ACC112 (cell line): ENCODE measurements around the gene MAPK9.

ENCODE experiments used
- H2AFZ ChIP-seq: fragments of 200-600 bp; sonication (generic); one replicate; pipeline ENCODE4 v1.6.0; 2017; ENCODE audit warnings: antibody characterized with exemption, low read length; ENCODE audit not compliant: unreplicated experiment
- H3K27ac ChIP-seq: fragments of 200-600 bp; sonication (generic); 2 replicates; pipeline ENCODE4 v1.5.1; 2014; ENCODE audit warnings: low read depth, mild to moderate bottlenecking, antibody characterized with exemption, low read length, moderate library complexity
- H3K27me3 ChIP-seq: fragments of 200-600 bp; sonication (generic); 2 replicates; pipeline ENCODE4 v1.6.1; 2014; ENCODE audit warnings: mild to moderate bottlenecking, antibody characterized with exemption, low read length, moderate library complexity, mixed read lengths; ENCODE audit not compliant: insufficient read depth
- H3K36me3 ChIP-seq: fragments of 200-600 bp; sonication (generic); 2 replicates; pipeline ENCODE4 v1.6.1; 2016; ENCODE audit warnings: mild to moderate bottlenecking, antibody characterized with exemption, low read length, moderate library complexity, mixed read lengths; ENCODE audit not compliant: insufficient read depth
- H3K4me1 ChIP-seq: fragments of 200-600 bp; sonication (generic); one replicate; pipeline ENCODE4 v1.6.1; 2016; ENCODE audit warnings: low read length, mixed read lengths; ENCODE audit not compliant: insufficient read depth, unreplicated experiment, control insufficient read depth
- H3K4me3 ChIP-seq: fragments of 200-600 bp; sonication (generic); 2 replicates; pipeline ENCODE4 v1.5.1; 2014; ENCODE audit warnings: mild to moderate bottlenecking, low read depth, low read length
- H3K79me2 ChIP-seq: fragments of 200-600 bp; sonication (generic); one replicate; pipeline ENCODE4 v1.6.0; 2016; ENCODE audit warnings: low read length; ENCODE audit not compliant: control insufficient read depth, unreplicated experiment, insufficient read depth

MAPK9 gene

DNA sequence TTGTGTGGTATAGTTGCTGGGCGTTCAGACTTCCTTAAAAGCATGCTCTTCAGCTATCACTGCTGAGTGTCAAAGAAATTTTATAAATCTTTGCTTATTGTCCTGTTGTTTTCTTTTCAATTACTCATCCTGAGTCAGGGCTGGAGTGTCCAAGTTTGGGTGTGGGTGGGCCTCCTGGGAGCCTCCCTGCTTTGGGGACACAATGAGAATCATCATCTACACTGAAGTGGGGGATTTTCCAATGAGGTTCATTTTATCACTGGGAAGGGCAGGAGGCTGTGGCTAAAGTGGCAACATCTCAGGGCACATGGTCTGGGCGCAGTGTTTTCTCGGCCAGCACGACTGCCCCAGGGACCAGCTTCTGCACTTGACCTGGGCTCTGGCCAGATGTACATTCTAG is 41.8 kb upstream of the MAPK9 start:
- Histone ChIP-seq H3K4me3 (no peak overlapping the region; the same call in 1 of the 2 replicates), H3K27ac (peak overlapping the region; percentile 96), H3K4me1 (peaks cover 67% of the 10 kb centered on the region), H2AFZ (no peak overlapping the region), H3K27me3 (no peaks in the 10 kb centered on the region), H3K79me2 (peaks cover under 1% of the 10 kb centered on the region), H3K36me3 (peaks cover 21% of the 10 kb centered on the region; the same call in 1 of the 2 replicates)

DNA sequence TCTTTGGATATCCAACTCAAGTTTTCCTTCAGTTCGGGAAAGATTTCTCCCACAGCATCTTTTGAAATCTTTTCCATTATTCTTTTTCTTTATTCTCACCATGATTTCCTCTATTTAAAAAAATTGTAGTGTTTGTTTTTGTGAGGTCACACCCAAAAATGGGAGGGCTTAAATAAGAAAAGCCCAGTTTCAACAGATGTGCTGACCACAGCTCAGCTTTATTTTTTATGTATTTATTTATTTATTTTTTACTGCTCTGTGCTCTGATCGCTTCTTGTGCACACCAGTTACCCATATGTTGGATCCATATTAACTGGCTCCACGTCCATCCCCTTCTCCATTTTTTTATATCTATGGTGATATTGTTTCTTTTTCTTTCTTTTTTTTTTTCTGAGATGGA is 41.0 kb upstream of the MAPK9 start:
- Histone ChIP-seq H3K27ac (peak overlapping the region; percentile 96), H3K4me1 (peaks cover 63% of the 10 kb centered on the region), H3K27me3 (no peaks in the 10 kb centered on the region), H2AFZ (no peak overlapping the region), H3K79me2 (no peaks in the 10 kb centered on the region), H3K36me3 (peaks cover 25% of the 10 kb centered on the region; the same call in 1 of the 2 replicates), H3K4me3 (no peak overlapping the region)

DNA sequence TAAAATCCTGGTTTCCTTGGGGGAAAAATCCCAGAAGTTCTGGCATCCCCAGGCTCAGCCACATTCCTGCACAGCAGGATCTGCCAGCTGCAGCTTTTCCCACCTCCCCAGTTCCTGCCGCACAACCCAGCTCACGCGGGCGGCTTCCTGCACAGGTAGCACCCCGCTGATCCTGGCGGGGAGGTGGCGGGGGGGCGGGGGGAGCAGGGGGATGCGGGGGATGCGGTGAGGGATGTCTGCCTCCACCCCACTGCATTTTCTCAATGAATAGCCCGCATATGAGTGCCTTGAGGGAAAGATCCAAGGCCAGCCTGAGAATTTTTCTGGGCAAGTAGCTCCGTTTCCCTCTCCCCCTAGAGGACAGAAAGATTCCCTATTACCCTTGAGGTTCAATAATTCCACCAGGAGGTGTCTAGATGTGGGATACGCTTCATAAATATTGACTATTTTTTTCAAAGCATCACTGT is 40.2 kb upstream of the MAPK9 start:
- no peak overlapping the region for H2AFZ ChIP-seq
- peak overlapping the region; percentile 46; the same call in 1 of the 2 replicates for H3K4me3 ChIP-seq

DNA sequence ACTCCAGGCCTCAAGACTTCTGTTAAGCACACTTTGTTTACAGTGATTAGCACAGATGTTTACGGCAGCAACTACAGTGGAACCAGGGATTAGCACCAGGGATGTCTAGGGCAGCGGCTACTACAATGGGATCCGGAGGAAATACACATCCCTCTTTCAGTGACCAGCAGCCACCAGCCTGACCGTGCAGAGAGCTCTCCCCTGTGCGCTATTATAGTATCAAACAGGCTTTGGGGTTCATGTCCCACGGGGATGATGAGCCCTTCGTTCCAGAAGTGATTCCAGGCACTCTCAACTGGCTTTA is 39.7 kb upstream of the MAPK9 start:
- H3K27me3 ChIP-seq = no peaks in the 10 kb centered on the region
- H3K4me1 ChIP-seq = peaks cover 60% of the 10 kb centered on the region
- H3K4me3 ChIP-seq = peak overlapping the region; percentile 46
- peaks cover 26% of the 10 kb centered on the region for H3K36me3 ChIP-seq
- no peak overlapping the region for H2AFZ ChIP-seq
- no peaks in the 10 kb centered on the region for H3K79me2 ChIP-seq
- peak overlapping the region; percentile 96 for H3K27ac ChIP-seq

More for the DNA sequence above, 40.2 kb upstream of the MAPK9 start:
- Histone ChIP-seq H3K27ac (peak overlapping the region; percentile 96), H3K36me3 (peaks cover 25% of the 10 kb centered on the region; the same call in 1 of the 2 replicates), H3K27me3 (no peaks in the 10 kb centered on the region), H3K79me2 (no peaks in the 10 kb centered on the region), H3K4me1 (peaks cover 60% of the 10 kb centered on the region)

DNA sequence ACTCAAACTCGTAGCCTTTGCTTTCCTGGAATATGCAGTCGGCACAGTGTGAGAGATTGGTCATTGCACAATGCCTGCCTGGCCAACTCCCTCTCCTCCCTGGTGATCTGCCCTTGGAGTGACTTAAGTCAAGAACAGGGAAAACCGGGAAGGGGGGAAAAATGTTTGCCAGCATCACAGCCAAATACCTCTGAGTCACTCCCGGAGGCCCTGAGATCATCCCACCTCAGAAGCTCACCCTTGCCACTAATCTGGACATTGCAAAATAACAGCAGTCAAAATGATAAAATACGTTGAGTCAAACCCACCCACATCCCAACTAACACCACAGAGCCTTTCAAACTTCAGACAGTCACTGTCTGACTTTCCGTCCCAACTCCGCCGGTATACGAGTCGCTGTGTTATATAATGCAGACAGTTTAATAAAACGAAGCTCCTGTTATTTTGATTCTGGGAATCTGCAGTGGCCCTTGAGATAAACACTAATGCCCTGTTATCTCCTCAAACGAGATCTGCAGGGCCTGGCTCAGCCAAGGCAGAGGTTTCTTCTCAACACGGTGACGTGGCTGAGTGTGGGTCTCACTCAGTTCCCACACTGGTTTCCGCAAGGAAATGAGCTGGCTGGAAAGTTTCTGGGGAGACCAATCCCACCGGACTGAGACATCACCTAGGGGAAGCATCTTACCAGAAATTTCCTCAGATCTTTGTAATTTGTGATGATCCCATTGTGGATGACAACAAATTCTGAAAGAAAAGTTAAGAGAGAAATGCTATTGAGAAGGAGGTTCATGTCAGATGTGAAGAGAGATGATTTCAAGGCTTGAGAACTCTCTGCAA is 39.1 kb upstream of the MAPK9 start:
- Histone ChIP-seq H3K79me2 (no peaks in the 10 kb centered on the region), H3K27me3 (no peaks in the 10 kb centered on the region), H3K4me1 (peaks cover 60% of the 10 kb centered on the region), H3K36me3 (peaks cover 26% of the 10 kb centered on the region), H3K27ac (peak overlapping the region; percentile 96), H2AFZ (no peak overlapping the region), H3K4me3 (peak overlapping the region; percentile 46)

GRCh38 chr5:180330270-180330648 is 38.4 kb upstream of the MAPK9 start:
- H3K27ac ChIP-seq = peak overlapping the region; percentile 96
- H3K27me3 ChIP-seq = no peaks in the 10 kb centered on the region
- no peak overlapping the region for H2AFZ ChIP-seq
- H3K36me3 ChIP-seq = peaks cover 21% of the 10 kb centered on the region
- peaks cover 60% of the 10 kb centered on the region for H3K4me1 ChIP-seq
- H3K4me3 ChIP-seq = peak overlapping the region; percentile 2; the same call in 1 of the 2 replicates
- H3K79me2 ChIP-seq = no peaks in the 10 kb centered on the region

- no peaks in the 10 kb centered on the region for H3K27me3 ChIP-seq
- H3K4me3 ChIP-seq = no peak overlapping the region
- no peaks in the 10 kb centered on the region for H3K79me2 ChIP-seq
- no peak overlapping the region for H2AFZ ChIP-seq
- peak overlapping the region; percentile 96 for H3K27ac ChIP-seq
- H3K36me3 ChIP-seq = peaks cover 18% of the 10 kb centered on the region
- peaks cover 59% of the 10 kb centered on the region for H3K4me1 ChIP-seq
Observed at GRCh38 chr5:180329606-180330269, 37.9 kb upstream of the MAPK9 start.

GRCh38 chr5:180329138-180329435 is 37.2 kb upstream of the MAPK9 start:
- Histone ChIP-seq H3K4me1 (peaks cover 59% of the 10 kb centered on the region), H3K4me3 (no peak overlapping the region), H3K27me3 (no peaks in the 10 kb centered on the region), H3K36me3 (peaks cover 12% of the 10 kb centered on the region; the same call in 1 of the 2 replicates), H3K27ac (peak overlapping the region; percentile 4; the same call in 1 of the 2 replicates), H3K79me2 (no peaks in the 10 kb centered on the region), H2AFZ (no peak overlapping the region)

- H3K4me3 ChIP-seq = no peak overlapping the region
- peaks cover 12% of the 10 kb centered on the region for H3K36me3 ChIP-seq
- no peaks in the 10 kb centered on the region for H3K27me3 ChIP-seq
- no peaks in the 10 kb centered on the region for H3K79me2 ChIP-seq
- no peak overlapping the region for H3K27ac ChIP-seq
- peaks cover 61% of the 10 kb centered on the region for H3K4me1 ChIP-seq
- no peak overlapping the region for H2AFZ ChIP-seq
Observed at GRCh38 chr5:180328296-180329137, 36.6 kb upstream of the MAPK9 start.

DNA sequence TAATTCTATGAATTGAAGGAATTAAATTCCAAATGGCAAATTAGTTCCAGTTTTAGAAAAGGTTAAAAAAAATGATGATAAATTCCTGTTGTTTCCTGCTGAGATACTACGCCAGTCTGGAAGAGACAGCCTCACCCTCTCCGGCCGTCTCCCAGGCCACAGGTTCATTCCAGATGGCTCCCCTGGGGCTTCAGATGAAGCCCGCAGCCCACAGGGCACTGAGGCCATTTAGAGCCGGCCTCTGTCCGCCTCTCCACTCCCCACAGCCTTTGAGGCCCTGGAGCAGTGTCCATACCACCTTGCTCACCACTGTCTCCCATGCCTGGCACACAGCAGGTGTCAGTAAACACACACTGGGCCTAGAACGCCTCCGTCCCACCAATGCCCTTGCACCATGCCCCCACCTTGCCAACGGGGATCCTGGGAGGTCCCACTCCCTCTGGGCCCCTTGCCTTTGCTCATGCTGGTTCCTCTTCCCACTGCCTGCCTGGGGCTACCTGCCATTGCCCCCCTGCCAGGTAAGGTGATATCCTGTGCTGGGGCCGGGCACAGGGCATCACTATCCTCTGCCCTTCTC is 35.2 kb upstream of the MAPK9 start:
- H3K27ac ChIP-seq = no peak overlapping the region
- H3K4me1 ChIP-seq = peaks cover 49% of the 10 kb centered on the region
- no peaks in the 10 kb centered on the region for H3K79me2 ChIP-seq
- no peak overlapping the region for H3K4me3 ChIP-seq
- H3K36me3 ChIP-seq = peaks cover 18% of the 10 kb centered on the region
- H3K27me3 ChIP-seq = no peaks in the 10 kb centered on the region
- no peak overlapping the region for H2AFZ ChIP-seq
